HG03095 (cell line): ENCODE results near the gene CSAG1.
"Not testable (repeated sequence)": the region's sequence is repeated elsewhere in the genome, so short reads cannot be mapped to it uniquely, and the experiment has no call there.

ENCODE experiments used
- ATAC-seq: cut with Tn5 transposase; IDR thresholded peaks from one replicate; pipeline ENCODE4 v1.9.1; 2021; ENCODE audit warnings: moderate library complexity; ENCODE audit not compliant: unreplicated experiment

The CSAG1 gene, protein sequence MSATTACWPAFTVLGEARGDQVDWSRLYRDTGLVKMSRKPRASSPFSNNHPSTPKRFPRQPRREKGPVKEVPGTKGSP

DNA sequence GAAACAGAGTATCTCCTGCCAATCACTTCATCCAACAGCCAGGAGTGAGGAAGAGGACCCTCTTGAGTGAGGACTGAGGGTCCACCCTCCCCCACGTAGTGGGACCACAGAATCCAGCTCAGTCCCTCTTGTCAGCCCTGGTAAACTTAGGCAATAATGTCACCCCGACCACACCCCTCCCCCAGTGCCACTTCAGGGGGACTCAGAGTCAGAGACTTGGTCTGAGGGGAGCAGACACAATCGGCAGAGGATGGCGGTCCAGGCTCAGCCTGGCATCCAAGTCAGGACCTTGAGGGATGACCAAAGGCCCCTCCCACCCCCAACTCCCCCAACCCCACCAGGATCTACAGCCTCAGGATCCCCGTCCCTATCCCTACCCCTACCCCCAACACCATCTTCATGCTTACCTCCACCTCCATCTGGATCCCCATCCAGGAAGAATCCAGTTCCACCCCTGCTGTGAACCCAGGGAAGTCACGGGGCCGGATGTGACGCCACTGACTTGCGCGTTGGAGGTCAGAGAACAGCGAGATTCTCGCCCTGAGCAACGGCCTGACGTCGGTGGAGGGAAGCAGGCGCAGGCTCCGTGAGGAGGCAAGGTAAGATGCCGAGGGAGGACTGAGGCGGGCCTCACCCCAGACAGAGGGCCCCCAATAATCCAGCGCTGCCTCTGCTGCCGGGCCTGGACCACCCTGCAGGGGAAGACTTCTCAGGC lies at the start of gene CSAG1, which contains the start of gene MAGEA12:
Gene CSAG1, minus strand, starts transcription at position 461 of the 715 bp plus-strand sequence. CDS start 1,261 bp downstream, outside the sequence.
Gene MAGEA12, plus strand, starts transcription at position 497 of the 715 bp plus-strand sequence. CDS start 2,405 bp downstream, outside the sequence.
- no peak for ATAC-seq

- not testable (repeated sequence) for ATAC-seq
Measured at GRCh38 chrX:152769549-152770289, 36.2 kb upstream of the CSAG1 start, which contains the start of gene MAGEA6. TSS of gene MAGEA6 (minus strand) at chrX:152769689. CDS start at chrX:152767650, 2,039 bp downstream.

- ATAC-seq: not testable (repeated sequence)
Measured at GRCh38 chrX:152766562-152766961, 33.0 kb upstream of the CSAG1 start.

- not testable (repeated sequence) for ATAC-seq
Measured at GRCh38 chrX:152761582-152761981, 28.1 kb upstream of the CSAG1 start.

DNA sequence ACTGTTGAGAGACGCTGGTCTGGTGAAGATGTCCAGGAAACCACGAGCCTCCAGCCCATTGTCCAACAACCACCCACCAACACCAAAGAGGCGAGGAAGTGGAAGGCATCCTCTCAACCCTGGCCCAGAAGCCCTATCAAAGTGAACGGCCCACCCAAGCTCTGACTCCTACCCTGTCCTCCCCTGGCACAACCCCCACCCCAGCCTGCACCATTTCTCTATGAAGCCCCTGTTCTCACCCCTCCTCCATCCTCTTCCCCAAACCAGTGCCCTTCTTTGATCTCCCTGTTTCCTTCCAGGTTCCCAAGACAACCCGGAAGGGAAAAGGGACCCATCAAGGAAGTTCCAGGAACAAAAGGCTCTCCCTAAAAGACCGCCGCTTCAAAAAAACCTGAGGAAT lies 26.0 kb upstream of the CSAG1 start:
- ATAC-seq: not testable (repeated sequence)

DNA sequence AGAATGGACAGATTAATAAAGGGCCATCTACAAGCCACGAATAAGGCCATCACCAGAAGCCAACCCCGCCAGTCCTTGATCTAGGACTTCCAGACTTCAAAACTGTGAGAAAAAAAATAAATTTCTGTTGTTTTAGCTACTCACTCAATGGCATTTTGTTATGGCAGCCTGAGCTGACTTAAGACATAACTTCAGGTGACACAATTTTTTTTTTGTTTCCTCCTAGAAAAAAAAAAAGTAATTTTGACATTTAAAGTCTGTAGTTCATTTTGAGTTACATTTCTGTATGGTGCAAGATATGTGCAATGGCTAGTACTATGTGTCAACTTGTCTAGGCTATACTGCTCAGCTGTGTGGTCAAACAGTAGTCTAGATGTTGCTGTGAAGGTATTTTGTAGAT lies 25.4 kb upstream of the CSAG1 start, which contains the start of gene CSAG3:
Gene CSAG3, plus strand, starts transcription at position 301 of the 400 bp plus-strand sequence.
- ATAC-seq: not testable (repeated sequence)

DNA sequence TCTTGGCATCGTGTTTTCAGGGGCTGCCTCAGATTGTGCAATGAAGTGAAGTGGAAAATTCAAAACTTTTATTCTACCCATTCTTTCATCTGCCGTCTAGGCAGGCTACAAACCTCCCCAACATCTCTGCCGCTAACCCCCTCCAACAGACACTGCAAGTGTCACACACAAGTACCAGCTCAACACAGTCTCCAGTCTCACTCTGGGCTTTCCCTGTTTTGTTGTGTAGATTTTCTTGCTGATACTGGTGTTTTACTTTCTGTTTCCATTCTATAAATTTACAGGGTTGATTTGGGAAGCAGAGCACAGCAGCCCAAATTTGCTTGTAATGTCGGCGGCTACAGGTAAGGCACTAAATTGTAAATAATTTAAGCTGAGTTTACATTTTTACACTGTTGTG lies 21.4 kb upstream of the CSAG1 start:
- ATAC-seq: not testable (repeated sequence)

DNA sequence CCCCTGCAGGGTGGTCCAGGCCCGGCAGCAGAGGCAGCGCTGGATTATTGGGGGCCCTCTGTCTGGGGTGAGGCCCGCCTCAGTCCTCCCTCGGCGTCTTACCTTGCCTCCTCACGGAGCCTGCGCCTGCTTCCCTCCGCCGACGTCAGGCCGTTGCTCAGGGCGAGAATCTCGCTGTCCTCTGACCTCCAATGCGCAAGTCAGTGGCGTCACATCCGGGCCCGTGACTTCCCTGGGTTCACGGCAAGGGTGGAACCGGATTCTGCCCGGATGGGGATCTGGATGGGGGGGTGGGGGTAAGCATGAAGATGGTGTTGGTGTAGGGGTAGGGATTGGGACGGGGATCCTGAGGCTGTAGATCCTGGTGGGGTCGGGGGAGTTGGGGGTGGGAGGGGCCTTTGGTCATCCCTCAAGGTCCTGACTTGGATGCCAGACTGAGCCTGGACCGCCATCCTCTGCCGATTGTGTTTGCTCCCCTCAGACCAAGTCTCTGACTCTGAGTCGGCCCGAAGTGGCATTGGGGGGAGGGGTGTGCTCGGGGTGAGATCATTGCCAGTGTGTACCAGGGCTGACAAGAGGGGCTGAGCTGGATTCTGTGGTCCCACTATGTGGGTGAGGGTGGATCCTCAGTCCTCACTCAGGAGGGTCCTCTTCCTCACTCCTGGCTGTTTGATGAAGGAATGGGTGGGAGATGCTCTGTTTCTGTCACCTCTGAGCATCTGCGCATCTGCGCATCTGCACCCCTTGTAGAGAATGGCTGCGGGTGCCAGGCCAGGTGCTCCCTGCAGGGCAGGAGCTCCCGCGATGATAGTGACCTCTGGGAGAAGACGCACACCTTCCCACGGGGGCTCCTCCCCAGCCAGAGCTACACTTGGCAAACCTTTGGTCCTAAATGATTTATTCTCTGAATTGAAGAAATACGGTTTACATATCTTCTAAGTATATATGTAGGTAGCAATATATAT lies 20.4 kb upstream of the CSAG1 start, which contains the start of gene MAGEA2:
Gene MAGEA2, minus strand, starts transcription at position 157 of the 965 bp plus-strand sequence. CDS start 2,479 bp downstream, outside the sequence.
- ATAC-seq: not testable (repeated sequence)

GRCh38 chrX:152738560-152738959 lies 5.0 kb upstream of the CSAG1 start:
- no peak for ATAC-seq

DNA sequence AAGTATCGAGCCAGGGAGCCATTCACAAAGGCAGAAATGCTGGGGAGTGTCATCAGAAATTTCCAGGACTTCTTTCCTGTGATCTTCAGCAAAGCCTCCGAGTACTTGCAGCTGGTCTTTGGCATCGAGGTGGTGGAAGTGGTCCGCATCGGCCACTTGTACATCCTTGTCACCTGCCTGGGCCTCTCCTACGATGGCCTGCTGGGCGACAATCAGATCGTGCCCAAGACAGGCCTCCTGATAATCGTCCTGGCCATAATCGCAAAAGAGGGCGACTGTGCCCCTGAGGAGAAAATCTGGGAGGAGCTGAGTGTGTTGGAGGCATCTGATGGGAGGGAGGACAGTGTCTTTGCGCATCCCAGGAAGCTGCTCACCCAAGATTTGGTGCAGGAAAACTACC lies 3.0 kb upstream of the CSAG1 start:
- not testable (repeated sequence) for ATAC-seq

- ATAC-seq: no peak
Measured at GRCh38 chrX:152735860-152736511, 2.5 kb upstream of the CSAG1 start.

DNA sequence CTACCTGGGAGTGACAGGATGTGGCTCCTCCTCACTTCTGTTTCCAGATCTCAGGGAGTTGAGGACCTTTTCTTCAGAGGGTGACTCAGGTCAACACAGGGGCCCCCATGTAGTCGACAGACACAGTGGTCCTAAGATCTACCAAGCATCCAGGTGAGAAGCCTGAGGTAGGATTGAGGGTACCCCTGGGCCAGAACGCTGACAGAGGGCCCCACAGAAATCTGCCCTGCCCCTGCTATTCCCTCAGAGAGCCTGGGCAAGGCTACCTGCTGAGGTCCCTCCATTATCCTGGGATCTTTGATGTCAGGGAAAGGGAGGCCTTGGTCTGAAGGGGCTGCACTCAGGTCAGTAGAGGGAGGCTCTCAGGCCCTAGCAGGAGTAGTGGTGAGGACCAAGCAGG lies 1.6 kb upstream of the CSAG1 start:
- no peak for ATAC-seq

DNA sequence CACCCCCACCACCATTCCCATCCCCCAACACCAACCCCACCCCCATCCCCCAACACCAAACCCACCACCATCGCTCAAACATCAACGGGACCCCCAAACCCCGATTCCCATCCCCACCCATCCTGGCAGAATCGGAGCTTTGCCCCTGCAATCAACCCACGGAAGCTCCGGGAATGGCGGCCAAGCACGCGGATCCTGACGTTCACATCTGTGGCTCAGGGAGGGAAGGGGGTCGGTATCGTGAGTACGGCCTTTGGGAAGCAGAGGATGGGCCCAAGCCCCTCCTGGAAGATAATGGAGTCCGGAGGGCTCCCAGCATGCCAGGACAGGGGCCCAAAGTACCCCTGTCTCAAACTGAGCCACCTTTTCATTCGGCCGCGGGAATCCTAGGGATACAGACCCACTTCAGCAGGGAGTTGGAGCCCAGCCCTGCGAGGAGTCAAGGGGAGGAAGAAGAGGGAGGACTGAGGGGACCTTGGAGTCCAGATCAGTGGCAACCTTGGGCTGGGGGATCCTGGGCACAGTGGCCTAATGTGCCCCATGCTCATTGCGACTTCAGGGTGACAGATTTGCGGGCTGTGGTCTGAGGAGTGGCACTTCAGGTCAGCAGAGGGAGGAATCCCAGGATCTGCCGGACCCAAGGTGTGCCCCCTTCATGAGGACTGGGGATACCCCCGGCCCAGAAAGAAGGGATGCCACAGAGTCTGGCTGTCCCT lies 780 bp upstream of the CSAG1 start:
- not testable (repeated sequence) for ATAC-seq

DNA sequence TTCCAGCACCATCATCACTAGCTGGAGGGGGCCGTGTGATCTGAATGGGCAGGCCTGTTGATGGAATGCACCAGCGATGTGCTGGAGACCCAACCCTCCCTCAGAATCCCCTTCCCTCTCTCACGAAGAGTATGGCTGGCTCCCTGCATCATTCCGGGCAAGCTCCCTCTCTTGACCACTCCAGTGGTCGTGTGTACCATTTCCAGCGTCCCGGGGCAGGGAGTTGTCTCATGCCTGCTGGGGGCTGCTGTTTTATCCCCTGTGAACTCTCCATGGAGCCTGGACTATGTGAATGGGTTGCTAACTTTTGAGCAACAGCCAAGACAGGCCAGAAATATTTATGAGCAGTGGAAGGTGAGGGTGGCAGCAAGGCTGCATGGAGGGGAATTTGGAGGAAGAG lies 8.1 kb downstream of the CSAG1 start:
- ATAC-seq: no peak

DNA sequence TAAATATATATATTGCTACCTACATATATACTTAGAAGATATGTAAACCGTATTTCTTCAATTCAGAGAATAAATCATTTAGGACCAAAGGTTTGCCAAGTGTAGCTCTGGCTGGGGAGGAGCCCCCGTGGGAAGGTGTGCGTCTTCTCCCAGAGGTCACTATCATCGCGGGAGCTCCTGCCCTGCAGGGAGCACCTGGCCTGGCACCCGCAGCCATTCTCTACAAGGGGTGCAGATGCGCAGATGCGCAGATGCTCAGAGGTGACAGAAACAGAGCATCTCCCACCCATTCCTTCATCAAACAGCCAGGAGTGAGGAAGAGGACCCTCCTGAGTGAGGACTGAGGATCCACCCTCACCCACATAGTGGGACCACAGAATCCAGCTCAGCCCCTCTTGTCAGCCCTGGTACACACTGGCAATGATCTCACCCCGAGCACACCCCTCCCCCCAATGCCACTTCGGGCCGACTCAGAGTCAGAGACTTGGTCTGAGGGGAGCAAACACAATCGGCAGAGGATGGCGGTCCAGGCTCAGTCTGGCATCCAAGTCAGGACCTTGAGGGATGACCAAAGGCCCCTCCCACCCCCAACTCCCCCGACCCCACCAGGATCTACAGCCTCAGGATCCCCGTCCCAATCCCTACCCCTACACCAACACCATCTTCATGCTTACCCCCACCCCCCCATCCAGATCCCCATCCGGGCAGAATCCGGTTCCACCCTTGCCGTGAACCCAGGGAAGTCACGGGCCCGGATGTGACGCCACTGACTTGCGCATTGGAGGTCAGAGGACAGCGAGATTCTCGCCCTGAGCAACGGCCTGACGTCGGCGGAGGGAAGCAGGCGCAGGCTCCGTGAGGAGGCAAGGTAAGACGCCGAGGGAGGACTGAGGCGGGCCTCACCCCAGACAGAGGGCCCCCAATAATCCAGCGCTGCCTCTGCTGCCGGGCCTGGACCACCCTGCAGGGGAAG lies 19.4 kb downstream of the CSAG1 start, which contains the start of gene MAGEA2B:
Gene MAGEA2B, plus strand, starts transcription at position 814 of the 973 bp plus-strand sequence. CDS start 2,479 bp downstream, outside the sequence.
- ATAC-seq: not testable (repeated sequence)

GRCh38 chrX:152713195-152713594 lies 20.3 kb downstream of the CSAG1 start:
- not testable (repeated sequence) for ATAC-seq

DNA sequence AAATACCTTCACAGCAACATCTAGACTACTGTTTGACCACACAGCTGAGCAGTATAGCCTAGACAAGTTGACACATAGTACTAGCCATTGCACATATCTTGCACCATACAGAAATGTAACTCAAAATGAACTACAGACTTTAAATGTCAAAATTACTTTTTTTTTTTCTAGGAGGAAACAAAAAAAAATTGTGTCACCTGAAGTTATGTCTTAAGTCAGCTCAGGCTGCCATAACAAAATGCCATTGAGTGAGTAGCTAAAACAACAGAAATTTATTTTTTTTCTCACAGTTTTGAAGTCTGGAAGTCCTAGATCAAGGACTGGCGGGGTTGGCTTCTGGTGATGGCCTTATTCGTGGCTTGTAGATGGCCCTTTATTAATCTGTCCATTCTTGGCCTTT lies 24.3 kb downstream of the CSAG1 start, which contains the start of gene CSAG2:
Gene CSAG2, minus strand, starts transcription at position 101 of the 400 bp plus-strand sequence. CDS start 161 bp downstream, outside the sequence.
- not testable (repeated sequence) for ATAC-seq

DNA sequence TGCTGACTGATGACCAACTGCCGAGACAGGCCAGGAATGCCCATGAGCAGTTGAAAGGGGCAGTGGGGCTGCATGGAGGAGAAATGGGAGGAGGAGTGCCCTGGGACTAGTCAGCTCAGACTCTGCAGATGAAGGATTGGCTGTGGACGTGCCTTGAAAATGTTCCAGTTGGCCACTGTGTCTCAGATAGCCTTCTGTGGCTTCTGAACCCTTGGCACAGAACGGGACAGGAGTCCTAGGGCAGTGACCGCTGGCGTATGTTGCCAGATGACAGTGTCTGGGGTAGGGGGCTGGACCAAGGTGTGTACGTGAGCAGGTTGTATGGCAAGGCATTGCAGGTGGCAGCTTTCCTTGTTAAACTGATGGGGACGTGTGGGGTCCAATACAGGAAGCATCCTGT lies 27.0 kb downstream of the CSAG1 start:
- not testable (repeated sequence) for ATAC-seq
